Heart left ventricle (tissue), 13 donors: Measurements from ENCODE around the gene LRRC27.

Experiments
- POLR2A ChIP-seq, 2 donors: fragments of 450-650 bp; IDR thresholded peaks; one replicate each; pipeline ENCODE4 v1.6.1; 2017; ENCODE audit warnings: antibody characterized with exemption in 2 of 2, mild to moderate bottlenecking in 2 of 2, moderate library complexity in 2 of 2
- TF ChIP-seq, protein P1 (sequence below), 12 donors: fragments of 200-600 bp; sonication (generic) in 4 of 12; IDR thresholded peaks; one replicate each; pipeline versions ENCODE4 v1.5.0 to v1.8.0; 2018 to 2022; ENCODE audit warnings: antibody characterized with exemption in 12 of 12, mild to moderate bottlenecking in 5 of 12
- donor health status: ischemic (EF 13 %, LVEDD 7.1; RV severe dilation, severe dysfunction).
- donor health status: DM: no; HTN: yes; CAD: no.
- donor health status: DM: no; HTN: no; CAD: no.
- donor health status: ischemic (EF 25% LVEDD 6.9; RV normal size, moderate dysfunction).
- donor health status: ischemic (EF 25% LVEDD 5.7; RV mildly dilated, moderate dysfunction).
- donor health status: ischemic (EF 35%, LVEDD 5.7; RV mildly dilated, moderate dysfunction).
- donor health status: nonischemic (EF 11% LVEDD 7.7; RV severe dilation, severe dysfunction).
- donor health status: DM: yes; HTN: yes; CAD: no.
- donor health status: PGD.
- donor health status: ischemic (EF 29% LVEDD 5.4; RV normal size, mild dysfunction).
- donor health status: nonischemic (EF 23%, LVEDD 6.1; RV moderate dilation, normal function).

DNA sequence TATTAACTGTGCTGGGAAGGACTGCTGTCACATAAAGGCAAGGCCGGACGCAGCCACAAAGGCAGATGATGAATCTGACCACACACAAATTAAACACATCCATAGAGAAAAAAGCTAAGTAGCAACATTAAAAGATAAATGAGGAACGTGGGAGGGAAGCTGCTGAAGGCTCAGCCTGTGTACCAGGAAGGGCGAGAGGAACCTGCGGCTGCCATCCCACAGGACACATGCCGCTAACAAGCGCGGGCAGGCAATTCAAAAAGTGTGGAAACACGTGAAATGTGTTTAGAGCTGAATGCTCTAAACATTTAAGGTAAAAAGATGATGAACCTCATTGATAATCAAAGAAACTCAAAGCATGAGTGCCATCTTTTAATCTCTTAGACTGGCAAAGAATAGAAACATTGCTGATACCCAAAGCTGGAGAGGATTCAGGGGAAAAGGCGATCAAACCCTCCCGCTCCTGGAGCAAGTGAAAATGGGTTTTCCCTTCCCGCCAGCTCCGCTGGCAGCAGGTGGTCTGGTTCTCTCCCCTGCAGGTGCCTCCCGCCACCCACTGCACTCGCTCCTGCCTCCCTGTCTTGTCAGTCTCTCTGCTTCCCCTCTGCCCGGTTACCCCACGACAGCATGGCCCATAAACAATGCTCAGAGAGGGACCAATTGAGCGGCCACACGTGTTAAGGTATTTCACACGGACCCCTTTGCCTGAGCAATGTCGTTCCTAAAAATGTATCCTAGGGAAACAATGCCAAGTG is 28.5 kb upstream of the LRRC27 start:
- TF ChIP-seq, protein P1, sequence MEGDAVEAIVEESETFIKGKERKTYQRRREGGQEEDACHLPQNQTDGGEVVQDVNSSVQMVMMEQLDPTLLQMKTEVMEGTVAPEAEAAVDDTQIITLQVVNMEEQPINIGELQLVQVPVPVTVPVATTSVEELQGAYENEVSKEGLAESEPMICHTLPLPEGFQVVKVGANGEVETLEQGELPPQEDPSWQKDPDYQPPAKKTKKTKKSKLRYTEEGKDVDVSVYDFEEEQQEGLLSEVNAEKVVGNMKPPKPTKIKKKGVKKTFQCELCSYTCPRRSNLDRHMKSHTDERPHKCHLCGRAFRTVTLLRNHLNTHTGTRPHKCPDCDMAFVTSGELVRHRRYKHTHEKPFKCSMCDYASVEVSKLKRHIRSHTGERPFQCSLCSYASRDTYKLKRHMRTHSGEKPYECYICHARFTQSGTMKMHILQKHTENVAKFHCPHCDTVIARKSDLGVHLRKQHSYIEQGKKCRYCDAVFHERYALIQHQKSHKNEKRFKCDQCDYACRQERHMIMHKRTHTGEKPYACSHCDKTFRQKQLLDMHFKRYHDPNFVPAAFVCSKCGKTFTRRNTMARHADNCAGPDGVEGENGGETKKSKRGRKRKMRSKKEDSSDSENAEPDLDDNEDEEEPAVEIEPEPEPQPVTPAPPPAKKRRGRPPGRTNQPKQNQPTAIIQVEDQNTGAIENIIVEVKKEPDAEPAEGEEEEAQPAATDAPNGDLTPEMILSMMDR (IDR thresholded peaks at IDR 0.05): no peak
- TF ChIP-seq POLR2A (IDR thresholded peaks at IDR 0.05): no peak
